ENCODE data around the gene SNRNP40. TPM values are rescaled to one million over a fixed set of nuclear protein-coding genes. Genes with fewer than 3 reads are reported as not detected.
A peak's percentile ranks its signal among the peaks of the same experiment; 100 is the strongest.

SNRNP40 gene
- total and polyA plus RNA-seq, 4 experiments from 2014 or later, result 58.7 to 118 (median 83.5) TPM

DNA sequence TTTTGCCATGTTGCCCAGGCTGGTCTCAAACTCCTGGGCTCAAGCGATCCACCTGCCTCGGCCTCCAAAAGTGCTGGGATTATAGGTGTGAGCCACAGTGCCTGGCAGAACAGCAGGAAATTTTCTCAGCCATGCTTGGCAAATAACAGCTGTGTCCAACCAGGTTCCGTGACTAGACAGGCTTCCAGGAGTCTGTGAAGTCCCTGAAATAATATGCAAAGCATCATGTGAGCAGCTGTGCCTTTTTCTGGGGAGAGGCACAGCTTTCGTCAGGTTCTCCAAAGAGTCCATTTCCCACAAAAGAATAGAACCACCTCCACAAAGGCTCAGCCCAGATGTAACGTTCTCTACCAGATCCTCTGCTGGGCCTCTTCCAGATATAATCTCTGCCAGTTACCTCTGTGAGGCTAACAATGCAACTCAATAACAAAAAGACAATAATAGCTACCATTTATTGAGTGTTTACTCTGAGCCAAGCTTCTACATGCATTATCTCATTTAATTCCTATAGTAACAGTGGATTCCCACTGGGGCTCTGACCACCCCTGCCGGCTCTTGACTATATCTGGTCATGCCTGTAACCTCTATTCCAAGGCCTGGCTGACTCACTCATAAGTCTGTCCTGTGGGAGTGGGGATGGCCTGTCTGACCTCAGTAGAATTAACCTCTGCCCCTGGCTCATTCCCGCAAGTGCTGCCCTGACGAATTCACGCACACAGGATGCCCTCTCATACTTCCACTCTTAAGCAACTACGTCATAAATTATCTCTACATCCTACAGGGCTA lies 52.9 kb downstream of the SNRNP40 start:
- Mint-ChIP-seq H3K4me3 (no peak overlapping the region), H3K27me3 (peaks cover 14% of the 10 kb centered on the region in 2 donors), H3K9me3 (peaks cover 0 to 2% (median 0%) of the 10 kb centered on the region in 8 donors), H3K27ac (no peak overlapping the region), H3K4me1 (peaks cover 3 to 15% (median 9%) of the 10 kb centered on the region in 4 donors), H3K36me3 (no peaks in the 10 kb centered on the region)
- intact Hi-C loops (cut with micrococcal nuclease), result no loop called here
- H3K4me3 ChIP-seq (ENCODE audit: low read length in 2 of 2), result no peak overlapping the region
- no peaks in the 10 kb centered on the region for H3K4me1 ChIP-seq (ENCODE audit: insufficient read depth, low read length)
- H3K27ac ChIP-seq (ENCODE audit: low read depth, low read length), result no peak overlapping the region
- CTCF ChIA-PET (ENCODE audit: partially characterized antibody), result interaction anchor here (0.7 kb wide), 1 partner anchor 1851 kb away, joined by 3 read pairs; no protein-coding TSS in a partner anchor
- DNase-seq, result no peak
- peaks cover 15% of the 10 kb centered on the region for H3K27me3 ChIP-seq (ENCODE audit: insufficient read depth, low read length)
- POLR2A ChIA-PET (ENCODE audit: partially characterized antibody), result interaction anchor here (0.7 kb wide), 1 partner anchor 116 kb away, joined by 3 read pairs; no protein-coding TSS in a partner anchor
- no peaks in the 10 kb centered on the region for H3K36me3 ChIP-seq (ENCODE audit: insufficient read depth, low read length)
- H3K9me3 ChIP-seq (ENCODE audit: control insufficient read depth in 1 of 2, low read length in 2 of 2), result no peaks in the 10 kb centered on the region

DNA sequence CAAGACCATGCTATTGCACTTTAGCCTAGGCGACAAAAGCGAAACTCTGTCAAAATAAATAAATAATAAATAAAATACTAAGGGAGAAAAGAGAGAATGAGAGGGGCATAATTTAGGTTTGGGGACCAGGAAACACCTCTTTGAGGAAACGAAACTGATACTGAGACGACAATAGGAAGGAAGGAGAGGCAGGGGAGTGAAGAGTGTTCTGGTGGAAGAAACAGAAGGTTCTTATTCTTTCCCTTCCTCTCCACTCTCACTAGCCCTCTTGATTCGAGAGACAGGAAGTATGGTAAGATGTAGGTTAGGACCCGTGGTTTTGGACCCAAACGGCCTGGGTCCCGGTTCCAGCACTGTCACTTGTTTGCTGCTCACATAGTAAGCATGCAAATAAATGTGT lies 55.3 kb downstream of the SNRNP40 start:
- H3K27me3 Mint-ChIP-seq, result peaks cover 27 to 29% of the 10 kb centered on the region in 2 donors

DNA sequence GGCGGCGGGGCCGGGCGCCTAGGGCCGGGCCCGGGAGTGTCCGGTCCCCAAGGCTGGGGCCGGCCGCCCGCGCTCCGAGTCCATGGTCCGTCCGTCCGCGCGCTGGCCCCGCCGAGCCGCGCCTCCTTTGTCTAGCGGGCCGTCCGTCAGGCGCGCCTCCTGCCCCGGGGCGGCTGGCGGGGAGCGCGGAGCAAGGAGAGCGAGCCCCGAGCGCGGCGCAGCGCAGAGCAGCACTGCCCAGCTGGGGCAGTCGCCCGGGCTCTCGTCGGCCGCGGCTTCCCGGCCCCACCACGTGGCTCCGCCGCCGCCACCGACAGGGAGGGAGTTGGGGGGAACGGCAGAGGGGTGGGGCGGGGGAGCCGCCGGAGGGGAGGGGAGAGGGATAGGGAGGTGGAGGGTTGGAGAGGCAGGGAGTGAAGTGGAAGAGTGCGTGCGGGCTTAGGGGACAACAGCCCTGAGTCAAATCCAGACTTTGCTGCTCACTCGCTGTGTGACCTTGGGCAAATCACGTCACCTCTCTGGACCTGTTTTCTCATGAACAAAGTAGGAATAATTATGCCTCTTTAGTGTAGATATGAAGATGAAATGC lies 56.8 kb downstream of the SNRNP40 start, which contains the start of gene NKAIN1:
Gene NKAIN1 (minus strand): TSS at position 235 of the 589 bp plus-strand sequence. CDS start 340 bp downstream, outside the sequence.
- no peaks in the 10 kb centered on the region for H3K4me1 ChIP-seq (ENCODE audit: insufficient read depth, low read length)
- POLR2A ChIA-PET (ENCODE audit: partially characterized antibody), result no interaction called here
- H3K36me3 Mint-ChIP-seq, result no peaks in the 10 kb centered on the region
- H3K4me1 Mint-ChIP-seq, result peaks cover 3 to 22% (median 12%) of the 10 kb centered on the region in 4 donors
- H3K27me3 ChIP-seq (ENCODE audit: insufficient read depth, low read length), result peaks cover 27% of the 10 kb centered on the region
- H3K4me3 Mint-ChIP-seq, result peak within 1 kb of the TSS; percentile 49 to 79 (median 68)
- intact Hi-C loops (cut with micrococcal nuclease), result no loop called here
- H3K27ac ChIP-seq (ENCODE audit: low read depth, low read length), result no peak within 1 kb of the TSS
- H3K36me3 ChIP-seq (ENCODE audit: insufficient read depth, low read length), result no peaks in the 10 kb centered on the region
- no peak within 1 kb of the TSS for H3K4me3 ChIP-seq (ENCODE audit: low read length in 2 of 2)
- peaks cover 0 to 3% (median 0%) of the 10 kb centered on the region in 8 donors for H3K9me3 Mint-ChIP-seq
- CTCF ChIA-PET (ENCODE audit: partially characterized antibody), result no interaction called here
- no peaks in the 10 kb centered on the region for H3K9me3 ChIP-seq (ENCODE audit: control insufficient read depth in 1 of 2, low read length in 2 of 2)
- H3K27ac Mint-ChIP-seq, result no peak within 1 kb of the TSS
- H3K27me3 Mint-ChIP-seq, result peaks cover 34 to 39% of the 10 kb centered on the region in 2 donors
- no peak for DNase-seq

More for the DNA sequence above, 55.3 kb downstream of the SNRNP40 start:
- Histone ChIP-seq H3K27me3 (ENCODE audit: insufficient read depth, low read length) (peaks cover 24% of the 10 kb centered on the region), H3K4me1 (ENCODE audit: insufficient read depth, low read length) (no peaks in the 10 kb centered on the region), H3K36me3 (ENCODE audit: insufficient read depth, low read length) (no peaks in the 10 kb centered on the region), H3K4me3 (ENCODE audit: low read length in 2 of 2) (no peak overlapping the region), H3K27ac (ENCODE audit: low read depth, low read length) (no peak overlapping the region), H3K9me3 (ENCODE audit: control insufficient read depth in 1 of 2, low read length in 2 of 2) (no peaks in the 10 kb centered on the region)
- CTCF ChIA-PET (ENCODE audit: partially characterized antibody), result no interaction called here
- intact Hi-C loops (cut with micrococcal nuclease), result no loop called here
- Mint-ChIP-seq H3K4me1 (peaks cover 3 to 22% (median 12%) of the 10 kb centered on the region in 4 donors), H3K27ac (no peak overlapping the region), H3K36me3 (no peaks in the 10 kb centered on the region), H3K9me3 (peaks cover 0 to 2% (median 0%) of the 10 kb centered on the region in 8 donors), H3K4me3 (peak overlapping the region in 1 of 8 donors; percentile 69)
- POLR2A ChIA-PET (ENCODE audit: partially characterized antibody), result no interaction called here
- DNase-seq, result no peak

DNA sequence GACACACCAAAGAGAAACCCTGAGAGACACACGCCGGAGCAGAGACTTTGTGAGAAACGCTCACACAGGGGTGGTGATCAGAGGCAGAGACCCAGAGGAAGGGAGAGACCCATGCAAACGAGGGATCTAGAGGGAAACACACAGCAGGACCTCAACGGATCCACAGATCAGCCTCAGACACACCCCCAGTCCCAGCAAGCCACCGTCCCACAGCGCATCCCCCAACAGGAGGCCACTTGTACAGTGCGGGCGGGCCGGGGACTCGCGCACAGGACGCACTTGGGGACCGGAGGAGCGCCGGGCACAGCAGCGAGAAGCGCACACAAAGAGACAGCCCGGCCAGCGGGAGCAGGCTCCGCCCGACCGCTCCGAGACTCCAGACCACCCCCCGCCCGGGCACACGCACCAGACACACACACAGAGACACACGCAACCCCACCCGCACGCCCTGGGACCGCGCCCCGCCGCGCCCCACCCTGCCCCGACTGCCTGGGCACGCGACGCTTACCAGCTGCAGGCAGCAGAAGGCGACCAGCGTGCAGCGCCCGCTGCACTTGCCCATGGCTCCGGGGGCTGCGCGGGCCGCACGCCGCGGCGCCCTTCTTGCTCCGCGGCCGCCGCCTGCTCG lies 57.5 kb downstream of the SNRNP40 start:
- no peaks in the 10 kb centered on the region for H3K4me1 ChIP-seq (ENCODE audit: insufficient read depth, low read length)
- H3K27ac ChIP-seq (ENCODE audit: low read depth, low read length), result no peak overlapping the region
- H3K27ac Mint-ChIP-seq, result no peak overlapping the region
- H3K27me3 ChIP-seq (ENCODE audit: insufficient read depth, low read length), result peaks cover 27% of the 10 kb centered on the region
- no peaks in the 10 kb centered on the region for H3K36me3 Mint-ChIP-seq
- peak overlapping the region in 7 of 8 donors; percentile 49 to 79 (median 68) for H3K4me3 Mint-ChIP-seq
- no peaks in the 10 kb centered on the region for H3K9me3 ChIP-seq (ENCODE audit: control insufficient read depth in 1 of 2, low read length in 2 of 2)
- H3K9me3 Mint-ChIP-seq, result peaks cover 0 to 3% (median 0%) of the 10 kb centered on the region in 8 donors
- intact Hi-C loops (cut with micrococcal nuclease), result no loop called here
- DNase-seq, result no peak
- CTCF ChIA-PET (ENCODE audit: partially characterized antibody), result no interaction called here
- H3K4me1 Mint-ChIP-seq, result peaks cover 3 to 22% (median 12%) of the 10 kb centered on the region in 4 donors
- peaks cover 37 to 44% of the 10 kb centered on the region in 2 donors for H3K27me3 Mint-ChIP-seq
- H3K4me3 ChIP-seq (ENCODE audit: low read length in 2 of 2), result no peak overlapping the region
- POLR2A ChIA-PET (ENCODE audit: partially characterized antibody), result no interaction called here
- no peaks in the 10 kb centered on the region for H3K36me3 ChIP-seq (ENCODE audit: insufficient read depth, low read length)

DNA sequence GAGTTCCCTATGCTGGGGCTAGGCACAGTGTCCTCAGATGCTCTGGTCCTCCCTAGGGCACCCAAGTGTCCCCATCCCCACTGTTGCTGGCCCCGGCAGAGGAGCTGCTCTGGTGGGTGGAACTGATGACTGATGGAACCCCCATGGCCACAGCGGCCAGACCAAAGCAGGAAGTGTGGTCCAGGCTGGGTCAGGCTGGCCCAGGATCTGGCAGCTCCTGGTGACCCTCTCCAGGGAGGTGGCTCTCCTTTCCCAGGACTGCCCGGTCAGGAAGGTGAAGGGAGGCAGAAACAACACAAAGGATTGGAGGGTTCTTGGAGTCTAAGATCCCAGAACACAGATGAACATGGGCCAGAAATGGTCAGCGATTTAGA lies 58.0 kb downstream of the SNRNP40 start:
- H3K36me3 Mint-ChIP-seq, result no peaks in the 10 kb centered on the region
- peak overlapping the region in 7 of 8 donors; percentile 49 to 79 (median 68) for H3K4me3 Mint-ChIP-seq
- H3K9me3 Mint-ChIP-seq, result peaks cover 0 to 3% (median 0%) of the 10 kb centered on the region in 8 donors
- peaks cover 3 to 22% (median 12%) of the 10 kb centered on the region in 4 donors for H3K4me1 Mint-ChIP-seq
- H3K27ac Mint-ChIP-seq, result no peak overlapping the region
- peaks cover 37 to 45% of the 10 kb centered on the region in 2 donors for H3K27me3 Mint-ChIP-seq
- Histone ChIP-seq H3K9me3 (ENCODE audit: control insufficient read depth in 1 of 2, low read length in 2 of 2) (no peaks in the 10 kb centered on the region), H3K27ac (ENCODE audit: low read depth, low read length) (no peak overlapping the region), H3K4me3 (ENCODE audit: low read length in 2 of 2) (no peak overlapping the region), H3K27me3 (ENCODE audit: insufficient read depth, low read length) (peaks cover 27% of the 10 kb centered on the region), H3K4me1 (ENCODE audit: insufficient read depth, low read length) (no peaks in the 10 kb centered on the region), H3K36me3 (ENCODE audit: insufficient read depth, low read length) (no peaks in the 10 kb centered on the region)
- POLR2A ChIA-PET (ENCODE audit: partially characterized antibody), result no interaction called here
- DNase-seq, result no peak
- CTCF ChIA-PET (ENCODE audit: partially characterized antibody), result no interaction called here
- intact Hi-C loops (cut with micrococcal nuclease), result no loop called here

GRCh38 chr1:31234870-31235269 lies 61.7 kb downstream of the SNRNP40 start:
- Mint-ChIP-seq H3K4me3 (no peak overlapping the region), H3K36me3 (no peaks in the 10 kb centered on the region), H3K27me3 (peaks cover 28 to 39% of the 10 kb centered on the region in 2 donors), H3K27ac (no peak overlapping the region), H3K9me3 (peaks cover 0 to 3% (median 0%) of the 10 kb centered on the region in 8 donors), H3K4me1 (peaks cover 3 to 13% (median 7%) of the 10 kb centered on the region in 4 donors)
- Histone ChIP-seq H3K4me3 (ENCODE audit: low read length in 2 of 2) (no peak overlapping the region), H3K27me3 (ENCODE audit: insufficient read depth, low read length) (peaks cover 17% of the 10 kb centered on the region), H3K9me3 (ENCODE audit: control insufficient read depth in 1 of 2, low read length in 2 of 2) (no peaks in the 10 kb centered on the region), H3K4me1 (ENCODE audit: insufficient read depth, low read length) (no peaks in the 10 kb centered on the region), H3K27ac (ENCODE audit: low read depth, low read length) (no peak overlapping the region), H3K36me3 (ENCODE audit: insufficient read depth, low read length) (no peaks in the 10 kb centered on the region)
- ChIA-PET POLR2A (ENCODE audit: partially characterized antibody) (no interaction called here), CTCF (ENCODE audit: partially characterized antibody) (no interaction called here)
- DNase-seq, result no peak
- intact Hi-C loops (cut with micrococcal nuclease), result no loop called here

DNA sequence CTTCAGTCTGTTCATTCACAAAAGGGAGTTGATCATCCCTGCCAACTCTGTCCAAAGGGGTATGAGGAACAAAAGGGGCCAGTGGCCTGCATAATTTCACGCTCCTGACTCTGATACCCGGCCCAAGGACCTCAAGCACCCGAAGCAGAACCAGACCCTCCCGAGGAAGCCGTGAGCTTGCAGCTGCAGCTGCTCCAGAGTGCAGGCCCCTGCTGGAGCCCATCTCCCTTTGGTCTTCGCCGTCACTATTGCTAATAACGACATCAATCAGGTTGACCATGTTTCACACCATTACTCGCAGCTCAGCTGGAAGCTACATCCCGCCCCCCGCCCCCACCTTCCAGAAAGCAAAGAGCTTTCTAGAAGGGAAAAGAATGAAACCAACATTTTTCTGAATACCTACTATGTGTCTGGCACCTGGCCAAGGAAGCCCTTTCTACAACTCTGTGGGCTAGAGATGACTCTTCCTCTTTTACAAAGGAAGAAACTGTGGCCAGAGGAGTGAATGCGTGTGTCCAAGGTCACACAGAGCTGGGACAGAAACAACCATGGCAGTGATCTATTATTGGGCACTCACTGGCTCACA lies 62.4 kb downstream of the SNRNP40 start:
- Mint-ChIP-seq H3K4me3 (no peak overlapping the region), H3K36me3 (no peaks in the 10 kb centered on the region), H3K4me1 (peaks cover 3 to 13% (median 7%) of the 10 kb centered on the region in 4 donors), H3K9me3 (peaks cover 0 to 3% (median 0%) of the 10 kb centered on the region in 8 donors), H3K27ac (no peak overlapping the region), H3K27me3 (peaks cover 28 to 39% of the 10 kb centered on the region in 2 donors)
- no peaks in the 10 kb centered on the region for H3K9me3 ChIP-seq (ENCODE audit: control insufficient read depth in 1 of 2, low read length in 2 of 2)
- H3K36me3 ChIP-seq (ENCODE audit: insufficient read depth, low read length), result no peaks in the 10 kb centered on the region
- no peak for DNase-seq
- no peak overlapping the region for H3K27ac ChIP-seq (ENCODE audit: low read depth, low read length)
- no peaks in the 10 kb centered on the region for H3K4me1 ChIP-seq (ENCODE audit: insufficient read depth, low read length)
- ChIA-PET POLR2A (ENCODE audit: partially characterized antibody) (no interaction called here), CTCF (ENCODE audit: partially characterized antibody) (no interaction called here)
- H3K27me3 ChIP-seq (ENCODE audit: insufficient read depth, low read length), result peaks cover 16% of the 10 kb centered on the region
- no peak overlapping the region for H3K4me3 ChIP-seq (ENCODE audit: low read length in 2 of 2)
- intact Hi-C loops (cut with micrococcal nuclease), result no loop called here
